NOMO-1 treated with dmso at 0.1 percent for 144 hours (cell line): ENCODE data around the gene SPSB1.

Experiments
- DNase-seq: peaks from one replicate; lab custom pipeline; 2025; ENCODE audit not compliant: unreplicated experiment; lab: John Stamatoyannopoulos, UW

The SPSB1 gene

DNA sequence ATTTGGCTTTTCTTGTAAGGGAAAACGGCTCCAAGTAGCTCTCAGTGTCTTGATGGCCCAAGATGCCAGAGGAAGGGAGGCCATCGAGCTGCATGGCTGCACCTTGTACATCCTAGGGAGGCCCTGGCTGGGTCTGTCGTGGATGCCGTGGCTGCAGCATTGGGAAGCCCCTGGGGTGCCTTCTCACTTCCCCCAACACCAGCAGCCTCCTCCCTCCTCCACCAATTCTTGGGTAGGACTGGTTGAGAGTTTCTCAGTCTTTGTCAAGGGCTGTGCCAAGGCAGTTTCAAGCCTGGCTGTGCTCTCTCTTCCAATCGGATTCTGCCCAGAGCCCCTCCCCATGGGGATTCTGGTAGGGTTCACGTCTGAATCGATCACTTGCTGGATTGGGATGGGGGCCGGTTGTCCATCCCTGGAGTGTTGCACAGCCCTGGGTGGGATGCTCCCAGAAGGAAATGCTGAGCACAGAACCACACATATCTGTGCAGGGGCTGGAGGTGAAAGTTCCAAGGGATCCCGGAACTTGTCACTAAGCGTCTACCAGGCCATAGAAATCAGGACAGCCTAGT, 14.0 kb upstream of the SPSB1 start:
- no peak for DNase-seq

- DNase-seq, result no peak
Measured at GRCh38 chr1:9279172-9279840, 13.4 kb upstream of the SPSB1 start.

DNA sequence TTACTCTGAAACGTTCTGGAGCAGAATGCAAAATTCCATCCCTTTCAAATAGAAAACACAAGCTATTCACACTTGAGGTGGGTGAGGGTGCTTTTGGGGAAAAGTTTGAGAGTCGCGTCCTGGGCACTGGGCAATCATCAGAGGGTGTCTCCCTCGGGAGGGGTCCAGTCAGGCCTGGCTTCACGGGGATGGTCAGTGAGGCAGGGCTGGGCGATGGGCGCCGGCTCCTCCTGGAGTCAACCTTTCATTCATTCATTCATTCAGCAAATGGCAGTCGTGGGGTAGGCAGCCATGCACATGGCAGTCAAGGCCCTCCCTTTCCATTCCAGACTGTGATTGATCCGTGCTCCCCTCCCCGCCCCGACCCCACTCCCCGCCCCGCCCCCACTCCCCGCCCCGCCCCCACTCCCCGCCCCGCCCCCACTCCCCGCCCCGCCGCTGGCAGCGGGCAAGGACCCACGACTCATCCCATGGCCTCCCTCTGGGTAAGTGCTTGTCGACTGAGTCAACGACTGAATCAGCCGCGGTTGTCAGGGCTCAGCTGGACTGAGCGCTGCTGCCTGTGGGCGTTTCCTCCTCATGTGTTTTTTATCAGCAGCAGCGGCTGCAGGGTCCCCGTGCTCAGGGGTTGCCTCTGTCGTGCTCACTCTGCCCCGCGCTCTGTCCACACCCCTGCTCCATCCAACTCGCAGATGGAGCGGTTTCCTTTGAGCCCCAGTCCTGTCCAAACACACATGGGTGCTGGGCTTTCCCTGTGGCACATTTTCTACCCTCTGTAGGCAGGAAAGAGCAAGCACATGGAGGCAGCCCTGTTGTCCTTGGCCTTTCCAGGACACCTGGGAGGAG, 12.5 kb upstream of the SPSB1 start:
- DNase-seq, result no peak

- no peak for DNase-seq
Measured at GRCh38 chr1:9281071-9281827, 11.4 kb upstream of the SPSB1 start.

DNA sequence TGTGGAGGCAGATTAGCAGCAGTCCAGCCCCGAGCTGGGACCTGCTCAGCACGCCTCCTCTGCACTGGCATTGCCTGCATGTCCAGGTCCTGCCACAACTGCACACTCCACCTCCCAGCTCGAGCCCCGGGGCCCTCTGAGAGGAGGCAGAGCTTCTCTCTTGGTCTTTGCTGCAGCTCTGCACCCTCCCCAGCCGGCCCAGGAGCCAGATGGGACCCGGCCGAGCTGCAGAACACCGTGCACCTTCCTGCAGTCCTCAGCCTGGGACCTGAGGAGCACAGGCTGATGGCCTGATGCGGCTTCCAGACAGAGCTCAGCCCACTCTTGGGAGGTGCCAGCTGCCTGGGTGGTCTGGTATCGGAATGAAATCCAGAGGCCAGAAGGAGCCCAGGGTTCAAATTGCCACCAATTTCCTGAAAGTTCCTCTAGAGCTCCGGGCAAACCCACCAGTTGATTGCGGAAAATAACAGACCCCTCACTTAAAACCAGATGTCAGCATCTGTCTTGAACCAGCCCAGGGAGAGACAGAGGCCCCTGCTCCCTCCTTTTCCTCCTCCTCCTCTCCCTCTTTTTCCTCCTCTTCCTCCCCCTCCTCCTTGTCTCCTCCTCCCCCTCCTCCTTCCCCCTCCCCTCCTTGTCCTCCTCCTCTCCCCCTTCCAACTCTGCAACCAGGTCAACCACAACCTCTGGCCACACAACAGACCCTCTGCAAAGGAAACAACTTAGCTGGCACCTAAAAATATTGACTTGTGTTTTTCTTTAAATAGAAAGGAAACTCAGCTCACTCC, 10.6 kb upstream of the SPSB1 start:
- DNase-seq, result no peak

DNA sequence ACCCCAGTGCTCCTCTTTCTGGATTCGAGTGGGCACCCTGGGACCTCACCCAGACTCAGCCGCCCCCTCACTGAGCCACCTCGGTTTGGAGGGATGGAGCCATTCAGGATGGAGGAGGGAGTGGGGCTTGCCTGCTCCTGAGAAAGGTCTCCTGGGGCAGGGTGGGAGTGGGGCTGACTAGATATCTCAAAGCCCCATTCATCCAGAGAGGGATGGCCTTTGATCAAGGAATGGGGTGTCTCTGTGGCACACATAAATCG, 10.1 kb upstream of the SPSB1 start:
- no peak for DNase-seq

GRCh38 chr1:9284061-9284460, 8.6 kb upstream of the SPSB1 start:
- no peak for DNase-seq

- DNase-seq, result no peak
Measured at GRCh38 chr1:9286556-9286955, 6.1 kb upstream of the SPSB1 start.

- no peak for DNase-seq
Measured at GRCh38 chr1:9289090-9289534, 3.6 kb upstream of the SPSB1 start.

DNA sequence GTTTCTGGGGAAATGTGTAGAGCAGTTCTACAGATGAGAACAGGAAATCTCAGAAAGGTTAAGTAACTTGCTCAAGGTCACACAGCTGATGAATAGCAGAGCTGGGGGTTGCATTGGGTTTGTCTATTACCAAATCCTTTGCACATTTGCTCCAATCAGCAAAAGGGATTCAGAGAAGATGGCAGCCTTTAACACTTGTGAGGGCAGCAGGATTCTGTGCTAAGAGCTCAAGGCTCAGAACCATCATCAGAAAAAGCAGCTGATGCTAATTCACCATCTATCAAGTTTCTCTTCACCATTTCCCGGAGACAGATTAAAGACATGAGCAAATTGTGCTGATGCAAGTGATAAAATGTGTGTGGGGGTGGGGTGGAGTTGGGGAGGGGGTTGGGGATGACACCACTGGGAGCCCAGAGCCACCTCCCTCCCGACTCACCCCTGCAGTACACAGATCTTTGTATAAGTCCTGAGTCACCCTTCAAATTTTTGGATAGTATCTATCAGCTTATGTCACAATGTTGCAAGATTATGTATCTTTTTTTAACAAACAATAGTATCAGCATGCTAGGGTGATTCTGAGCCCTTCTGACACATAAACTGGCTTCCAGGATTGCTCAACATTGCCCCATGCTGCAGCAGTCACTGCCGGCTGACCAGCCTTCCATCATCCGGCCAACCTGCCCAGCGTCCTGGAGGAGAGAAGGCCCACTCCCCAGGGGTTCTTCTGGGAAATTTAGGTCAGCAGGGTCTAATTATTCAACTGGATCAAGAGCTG, 2.8 kb upstream of the SPSB1 start:
- peak; percentile 46 for DNase-seq

DNA sequence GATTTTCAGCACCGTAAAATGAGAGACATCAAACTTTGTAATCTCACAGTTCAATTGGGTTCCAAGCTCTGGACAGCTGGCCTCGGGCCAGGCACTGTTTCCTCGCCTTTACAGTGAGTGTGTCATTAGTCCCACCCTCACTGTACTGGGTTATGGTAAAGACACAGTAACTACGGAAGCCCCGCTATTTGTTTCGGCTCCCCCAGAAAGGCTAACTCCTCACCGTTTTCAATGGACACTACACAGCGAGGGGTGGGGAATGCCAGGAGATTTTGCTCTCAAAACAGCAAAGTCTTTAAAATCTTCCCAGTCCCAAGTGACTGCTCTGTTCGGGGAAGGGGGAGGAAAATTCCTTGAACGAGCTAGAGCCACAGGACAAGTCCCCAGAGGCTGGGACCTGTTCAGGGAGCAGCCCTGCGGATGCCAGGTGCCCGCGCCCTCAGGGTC, 757 bp upstream of the SPSB1 start:
- DNase-seq, result no peak

GRCh38 chr1:9293241-9293532, 493 bp downstream of the SPSB1 start:
- DNase-seq, result no peak

GRCh38 chr1:9293533-9294404, 1.1 kb downstream of the SPSB1 start:
- DNase-seq, result no peak

DNA sequence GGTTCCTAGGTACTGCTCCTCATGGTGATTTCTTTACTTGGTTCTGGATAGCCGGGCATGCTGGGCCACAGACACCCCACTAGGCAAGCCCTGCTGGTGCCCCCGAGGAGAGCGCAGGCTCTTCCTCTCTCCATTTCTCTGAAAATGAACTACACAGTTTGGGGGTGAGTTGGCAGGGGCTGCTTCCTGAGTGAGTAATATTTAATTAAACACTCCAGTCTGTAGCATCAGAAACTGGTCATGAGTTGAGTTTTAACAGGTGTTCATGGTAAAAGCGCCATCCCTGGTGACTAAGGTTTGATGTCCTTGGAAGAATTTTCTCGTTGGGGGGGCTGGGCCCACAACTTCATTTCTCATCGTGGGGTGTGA, 1.7 kb downstream of the SPSB1 start:
- DNase-seq, result no peak

GRCh38 chr1:9294910-9295636, 2.4 kb downstream of the SPSB1 start:
- no peak for DNase-seq

DNA sequence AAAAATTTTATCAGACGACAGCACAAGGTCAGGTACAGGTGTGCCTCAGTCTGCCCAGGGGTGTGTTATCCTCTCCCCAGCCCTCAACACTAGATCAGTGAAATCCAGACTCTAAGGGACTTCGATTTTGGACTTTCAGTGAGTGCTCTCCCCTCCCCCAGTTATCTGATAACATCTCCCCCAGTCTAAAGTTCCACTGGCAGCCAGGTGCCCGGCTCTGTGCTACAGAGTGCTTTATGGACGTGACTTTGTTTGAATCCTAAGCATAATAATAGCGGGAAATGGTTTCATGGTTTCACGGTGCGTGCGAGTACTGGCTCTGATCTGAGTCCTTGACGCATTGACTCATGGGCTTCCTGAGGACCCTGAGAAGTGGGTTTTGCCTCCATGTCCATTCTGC, 3.2 kb downstream of the SPSB1 start:
- no peak for DNase-seq

GRCh38 chr1:9296850-9297249, 4.2 kb downstream of the SPSB1 start:
- DNase-seq, result no peak

DNA sequence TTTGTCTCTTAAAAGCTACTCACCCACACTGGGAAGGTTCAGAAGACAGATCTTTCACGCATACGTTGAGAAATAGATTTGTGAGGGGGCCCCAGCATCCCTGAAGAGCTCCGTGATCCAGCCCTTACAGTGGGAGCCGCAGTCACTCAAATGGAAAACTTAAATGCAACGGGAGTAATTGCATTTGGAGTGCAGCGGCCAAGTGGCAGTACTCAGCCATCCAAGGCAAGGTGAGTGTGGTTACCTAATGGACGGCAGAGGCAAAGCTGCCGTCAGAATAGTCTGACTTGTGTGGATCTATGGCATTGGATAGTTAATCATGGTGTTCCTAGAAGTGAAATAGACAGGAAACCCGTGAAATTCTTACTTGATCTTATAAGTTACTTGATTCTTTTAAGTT, 5.1 kb downstream of the SPSB1 start:
- no peak for DNase-seq

DNA sequence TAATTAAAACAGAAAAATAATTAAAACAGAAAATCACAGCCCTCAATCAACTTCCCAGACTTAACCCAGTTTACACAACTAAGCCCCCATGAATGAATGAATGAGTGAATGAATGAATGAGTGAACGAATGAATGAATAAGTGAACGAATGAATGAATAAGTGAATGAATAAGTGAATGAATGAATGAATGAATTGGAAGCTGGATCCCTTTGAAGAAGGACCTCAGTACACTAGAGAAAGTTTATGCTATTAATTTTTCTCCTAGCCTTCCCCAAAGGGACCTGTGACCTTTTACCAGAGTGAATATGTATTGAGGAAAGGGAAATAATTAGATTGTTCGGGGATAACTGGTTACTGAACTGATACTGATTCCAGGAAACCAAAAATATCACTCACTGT, 5.6 kb downstream of the SPSB1 start:
- no peak for DNase-seq
